SK-N-SH (cell line): ENCODE results near the gene OSBP2.

Experiments
- EP300 ChIP-seq, 2 experiments: IDR thresholded peaks; 2 replicates each; pipeline versions ENCODE4 v1.4.0 to v1.6.1; 2012; ENCODE audit warnings: borderline replicate concordance in 1 of 2, low read depth in 1 of 2, low read length in 1 of 2
- EZH2phosphoT487 ChIP-seq: fragments of 200-600 bp; sonication (generic); IDR thresholded peaks from 2 replicates; pipeline ENCODE4 v1.6.1; 2017; ENCODE audit warnings: low read depth, mixed run types, mild to moderate bottlenecking, antibody characterized with exemption, moderate library complexity, borderline replicate concordance
- RAD21 ChIP-seq: IDR thresholded peaks from 2 replicates; pipeline ENCODE4 v1.6.1; 2012; ENCODE audit warnings: mild to moderate bottlenecking, low read length
- TF ChIP-seq, protein P1 (sequence below): fragments of 200-600 bp; sonication (generic); IDR thresholded peaks from 2 replicates; pipeline ENCODE4 v1.6.1; 2017; ENCODE audit warnings: antibody characterized with exemption, mild to moderate bottlenecking, moderate library complexity
- TF ChIP-seq, protein P2 (sequence below): IDR thresholded peaks from 2 replicates; pipeline ENCODE4 v1.4.0; 2012; ENCODE audit warnings: low read depth, borderline replicate concordance

DNA sequence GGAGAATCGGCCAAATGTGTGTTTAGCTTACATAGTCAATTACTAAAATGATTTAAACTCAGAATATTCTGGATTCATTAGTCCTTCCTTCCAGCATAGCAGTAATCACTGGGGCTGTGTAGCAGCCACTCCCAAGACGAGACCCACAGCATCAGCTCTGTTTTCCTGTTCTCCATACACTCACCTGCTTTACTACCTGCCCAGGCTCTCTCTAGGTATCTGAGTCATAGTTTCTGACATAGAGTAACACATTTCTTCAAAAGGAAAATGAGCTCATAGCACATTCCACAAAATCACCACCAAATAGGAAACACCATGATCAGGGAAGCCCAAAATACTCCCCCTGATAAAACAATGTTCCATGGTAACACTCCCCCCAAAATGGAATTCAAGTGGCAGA lies 251.0 kb downstream of the OSBP2 start:
- TF ChIP-seq, protein P1, sequence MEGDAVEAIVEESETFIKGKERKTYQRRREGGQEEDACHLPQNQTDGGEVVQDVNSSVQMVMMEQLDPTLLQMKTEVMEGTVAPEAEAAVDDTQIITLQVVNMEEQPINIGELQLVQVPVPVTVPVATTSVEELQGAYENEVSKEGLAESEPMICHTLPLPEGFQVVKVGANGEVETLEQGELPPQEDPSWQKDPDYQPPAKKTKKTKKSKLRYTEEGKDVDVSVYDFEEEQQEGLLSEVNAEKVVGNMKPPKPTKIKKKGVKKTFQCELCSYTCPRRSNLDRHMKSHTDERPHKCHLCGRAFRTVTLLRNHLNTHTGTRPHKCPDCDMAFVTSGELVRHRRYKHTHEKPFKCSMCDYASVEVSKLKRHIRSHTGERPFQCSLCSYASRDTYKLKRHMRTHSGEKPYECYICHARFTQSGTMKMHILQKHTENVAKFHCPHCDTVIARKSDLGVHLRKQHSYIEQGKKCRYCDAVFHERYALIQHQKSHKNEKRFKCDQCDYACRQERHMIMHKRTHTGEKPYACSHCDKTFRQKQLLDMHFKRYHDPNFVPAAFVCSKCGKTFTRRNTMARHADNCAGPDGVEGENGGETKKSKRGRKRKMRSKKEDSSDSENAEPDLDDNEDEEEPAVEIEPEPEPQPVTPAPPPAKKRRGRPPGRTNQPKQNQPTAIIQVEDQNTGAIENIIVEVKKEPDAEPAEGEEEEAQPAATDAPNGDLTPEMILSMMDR = no peak
- TF ChIP-seq EP300 (IDR thresholded peaks at IDR 0.05; ENCODE audit: borderline replicate concordance in 1 of 2, low read depth in 1 of 2, low read length in 1 of 2) = no peak
- TF ChIP-seq RAD21 = no peak
- TF ChIP-seq, protein P2, sequence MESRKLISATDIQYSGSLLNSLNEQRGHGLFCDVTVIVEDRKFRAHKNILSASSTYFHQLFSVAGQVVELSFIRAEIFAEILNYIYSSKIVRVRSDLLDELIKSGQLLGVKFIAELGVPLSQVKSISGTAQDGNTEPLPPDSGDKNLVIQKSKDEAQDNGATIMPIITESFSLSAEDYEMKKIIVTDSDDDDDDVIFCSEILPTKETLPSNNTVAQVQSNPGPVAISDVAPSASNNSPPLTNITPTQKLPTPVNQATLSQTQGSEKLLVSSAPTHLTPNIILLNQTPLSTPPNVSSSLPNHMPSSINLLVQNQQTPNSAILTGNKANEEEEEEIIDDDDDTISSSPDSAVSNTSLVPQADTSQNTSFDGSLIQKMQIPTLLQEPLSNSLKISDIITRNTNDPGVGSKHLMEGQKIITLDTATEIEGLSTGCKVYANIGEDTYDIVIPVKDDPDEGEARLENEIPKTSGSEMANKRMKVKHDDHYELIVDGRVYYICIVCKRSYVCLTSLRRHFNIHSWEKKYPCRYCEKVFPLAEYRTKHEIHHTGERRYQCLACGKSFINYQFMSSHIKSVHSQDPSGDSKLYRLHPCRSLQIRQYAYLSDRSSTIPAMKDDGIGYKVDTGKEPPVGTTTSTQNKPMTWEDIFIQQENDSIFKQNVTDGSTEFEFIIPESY = no peak
- TF ChIP-seq EZH2phosphoT487 = no peak
